Activated naive CD4-positive, alpha-beta T cell treated with anti-CD3 and anti-CD28 coated beads, Interleukin-2, amount 50 U/mL, for 24 hours (primary cell): ENCODE data around the gene DAO.
A peak's percentile ranks its signal among the peaks of the same experiment; 100 is the strongest.

Experiments
- H3K27ac Mint-ChIP-seq: one replicate; pipeline ENCODE4 v1.8.0; 2021; ENCODE audit warnings: mild to moderate bottlenecking, mixed read lengths
- H3K27me3 Mint-ChIP-seq: one replicate; pipeline ENCODE4 v1.8.0; 2021; ENCODE audit warnings: mixed read lengths
- H3K36me3 Mint-ChIP-seq: one replicate; pipeline ENCODE4 v1.8.0; 2021; ENCODE audit warnings: mixed read lengths
- H3K4me1 Mint-ChIP-seq: one replicate; pipeline ENCODE4 v1.8.0; 2021; ENCODE audit warnings: mixed read lengths
- H3K4me3 Mint-ChIP-seq: one replicate; pipeline ENCODE4 v1.8.0; 2021; ENCODE audit warnings: mild to moderate bottlenecking, mixed read lengths
- H3K9me3 Mint-ChIP-seq: one replicate; pipeline ENCODE4 v1.8.0; 2021; ENCODE audit warnings: mixed read lengths

The DAO gene

DNA sequence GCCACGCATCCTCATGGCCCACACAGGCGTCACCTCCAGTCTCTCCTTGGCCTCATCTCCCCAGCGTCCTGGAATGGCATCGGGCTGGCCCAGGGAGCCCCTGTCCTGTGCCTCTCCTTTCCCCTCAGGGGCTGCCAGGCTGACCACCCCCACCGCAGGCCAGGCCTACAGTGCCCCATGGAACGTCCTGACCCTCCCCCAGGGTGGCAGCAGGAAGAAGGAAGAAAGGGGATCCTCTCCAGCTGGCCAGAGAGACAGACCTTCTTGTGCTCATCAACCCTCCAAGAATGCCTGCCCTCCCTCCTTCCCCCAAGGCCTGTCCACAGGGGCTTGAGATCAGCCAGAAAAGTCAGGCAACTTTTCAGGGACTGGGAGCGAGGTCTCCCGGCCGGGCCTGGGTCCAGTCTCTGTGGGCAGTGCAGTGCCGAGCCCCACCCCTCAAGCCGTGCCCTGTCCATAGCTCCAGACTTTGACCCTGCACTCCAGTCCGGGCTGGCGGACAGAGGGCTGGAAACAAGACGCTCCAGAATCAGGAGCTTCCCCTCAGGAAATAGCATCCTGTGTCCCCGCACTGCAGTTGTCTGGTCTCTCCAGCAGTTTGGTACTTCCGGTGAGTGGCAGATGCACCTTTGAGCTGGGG, at the start of gene DAO:
DAO (plus strand) TSS at position 478 of the 640 bp plus-strand sequence. CDS start 4,915 bp downstream, outside the sequence.
- Mint-ChIP-seq H3K4me1 (no peaks in the 10 kb centered on the region), H3K4me3 (no peak within 1 kb of the TSS), H3K27me3 (no peaks in the 10 kb centered on the region), H3K36me3 (no peaks in the 10 kb centered on the region), H3K9me3 (no peaks in the 10 kb centered on the region), H3K27ac (no peak within 1 kb of the TSS)

DNA sequence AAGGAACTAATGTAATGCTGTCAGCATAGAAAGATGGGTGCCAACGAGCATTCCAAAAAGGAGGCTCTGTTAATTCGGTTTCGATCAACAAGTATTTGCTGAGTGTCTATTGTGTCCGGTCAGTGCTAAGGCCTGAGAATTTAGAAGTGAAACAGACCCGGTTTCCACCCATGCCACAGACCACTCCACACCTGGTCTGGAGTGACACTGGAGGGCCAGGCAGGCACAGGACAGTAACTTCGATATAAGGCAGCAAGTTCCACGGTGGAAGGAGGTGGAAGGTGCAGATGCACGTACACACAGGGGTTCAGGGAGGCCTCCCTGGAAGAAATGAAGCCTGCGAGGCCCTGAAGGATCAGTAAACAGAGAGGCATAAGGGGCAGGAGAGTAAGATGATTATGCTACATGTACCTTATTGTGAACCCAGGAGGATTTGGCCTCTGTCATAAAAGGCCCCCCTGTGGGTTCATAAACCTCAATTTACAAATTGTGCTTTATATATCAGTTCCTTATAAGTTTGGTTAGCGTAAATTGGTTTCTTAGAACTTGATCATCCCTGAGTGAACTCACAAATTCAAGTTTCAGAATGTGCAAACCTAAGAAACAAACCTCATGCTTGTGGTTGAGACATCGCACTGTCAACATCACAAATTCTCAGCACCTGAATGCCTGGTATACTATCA, 48.4 kb upstream of the DAO start:
- H3K4me3 Mint-ChIP-seq, result no peak overlapping the region
- H3K27me3 Mint-ChIP-seq, result no peaks in the 10 kb centered on the region
- H3K9me3 Mint-ChIP-seq, result no peaks in the 10 kb centered on the region
- no peak overlapping the region for H3K27ac Mint-ChIP-seq
- peaks cover 14% of the 10 kb centered on the region for H3K4me1 Mint-ChIP-seq
- peaks cover 2% of the 10 kb centered on the region for H3K36me3 Mint-ChIP-seq

DNA sequence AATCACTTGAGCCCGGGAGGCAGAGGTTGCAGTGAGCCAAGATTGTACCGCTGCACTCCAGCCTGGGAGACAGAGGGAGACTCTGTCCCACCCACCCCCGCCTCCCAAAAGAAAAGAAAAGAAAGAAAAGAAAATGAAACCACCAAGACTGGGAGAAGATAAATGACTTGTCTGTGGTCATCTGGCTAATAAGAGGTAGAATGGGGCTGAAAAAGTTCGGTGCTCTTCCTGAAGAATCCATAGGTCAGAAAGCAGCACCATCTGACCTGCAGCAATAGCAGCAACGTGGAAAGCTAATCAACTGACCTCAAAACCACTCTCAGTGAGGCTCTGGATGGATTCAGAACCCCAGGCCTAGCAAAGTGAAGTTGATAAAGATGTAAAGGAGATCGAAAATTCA, 47.7 kb upstream of the DAO start:
- no peak overlapping the region for H3K27ac Mint-ChIP-seq
- peaks cover 2% of the 10 kb centered on the region for H3K36me3 Mint-ChIP-seq
- H3K27me3 Mint-ChIP-seq, result no peaks in the 10 kb centered on the region
- H3K4me1 Mint-ChIP-seq, result peaks cover 11% of the 10 kb centered on the region
- H3K9me3 Mint-ChIP-seq, result no peaks in the 10 kb centered on the region
- H3K4me3 Mint-ChIP-seq, result no peak overlapping the region

DNA sequence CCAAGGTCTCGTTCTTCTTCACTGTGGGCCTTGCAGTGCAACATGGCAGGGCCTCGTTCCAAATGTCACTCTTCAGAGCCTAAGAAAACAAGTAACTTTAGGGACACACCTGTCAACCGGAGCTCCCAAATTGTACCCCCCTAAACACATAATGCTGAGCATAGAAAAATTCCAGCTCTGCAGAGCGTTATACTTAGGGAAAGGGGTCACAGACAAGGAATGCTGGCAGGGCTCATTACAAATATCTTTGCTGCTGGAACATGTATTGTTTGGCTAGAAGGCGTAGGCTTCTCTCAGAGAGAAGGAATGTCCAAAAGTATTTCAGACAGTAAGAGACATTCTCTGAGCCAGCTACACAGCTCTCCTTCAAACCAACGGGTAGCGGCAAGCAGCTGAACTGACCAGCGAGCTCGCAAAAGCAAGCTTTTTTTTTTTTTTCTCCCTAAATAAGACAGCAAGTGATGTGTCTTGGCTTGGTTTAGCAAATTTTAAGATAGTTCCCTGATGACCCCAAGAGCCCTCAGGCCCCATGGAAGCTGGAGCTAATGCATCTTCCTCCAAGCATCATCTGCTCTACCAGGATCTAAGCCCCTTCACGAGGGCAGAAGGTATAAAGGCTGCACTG, 47.0 kb upstream of the DAO start:
- Mint-ChIP-seq H3K9me3 (no peaks in the 10 kb centered on the region), H3K4me3 (no peak overlapping the region), H3K27me3 (no peaks in the 10 kb centered on the region), H3K36me3 (peaks cover 2% of the 10 kb centered on the region), H3K27ac (no peak overlapping the region), H3K4me1 (peaks cover 15% of the 10 kb centered on the region)

DNA sequence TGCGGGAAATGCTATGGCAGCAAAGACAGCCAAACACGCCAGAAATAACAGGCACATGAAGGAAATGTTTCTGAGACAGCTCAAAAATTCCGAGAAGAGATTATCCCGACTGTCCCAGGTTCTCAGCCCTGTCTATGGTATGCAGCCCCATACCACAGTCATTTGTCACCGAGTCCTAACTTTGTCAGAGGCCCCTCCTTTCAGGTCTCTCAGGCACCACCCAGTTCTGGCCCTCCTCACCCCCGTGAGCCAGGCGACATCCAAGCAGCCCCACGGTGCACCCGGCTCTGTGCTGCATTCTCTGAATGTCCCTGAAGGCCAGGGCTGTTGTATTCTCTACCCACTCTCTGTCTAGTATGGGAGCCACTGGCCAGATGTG, 46.5 kb upstream of the DAO start:
- Mint-ChIP-seq H3K27ac (no peak overlapping the region), H3K4me3 (no peak overlapping the region), H3K4me1 (peaks cover 20% of the 10 kb centered on the region), H3K9me3 (no peaks in the 10 kb centered on the region), H3K27me3 (no peaks in the 10 kb centered on the region), H3K36me3 (peaks cover 5% of the 10 kb centered on the region)

DNA sequence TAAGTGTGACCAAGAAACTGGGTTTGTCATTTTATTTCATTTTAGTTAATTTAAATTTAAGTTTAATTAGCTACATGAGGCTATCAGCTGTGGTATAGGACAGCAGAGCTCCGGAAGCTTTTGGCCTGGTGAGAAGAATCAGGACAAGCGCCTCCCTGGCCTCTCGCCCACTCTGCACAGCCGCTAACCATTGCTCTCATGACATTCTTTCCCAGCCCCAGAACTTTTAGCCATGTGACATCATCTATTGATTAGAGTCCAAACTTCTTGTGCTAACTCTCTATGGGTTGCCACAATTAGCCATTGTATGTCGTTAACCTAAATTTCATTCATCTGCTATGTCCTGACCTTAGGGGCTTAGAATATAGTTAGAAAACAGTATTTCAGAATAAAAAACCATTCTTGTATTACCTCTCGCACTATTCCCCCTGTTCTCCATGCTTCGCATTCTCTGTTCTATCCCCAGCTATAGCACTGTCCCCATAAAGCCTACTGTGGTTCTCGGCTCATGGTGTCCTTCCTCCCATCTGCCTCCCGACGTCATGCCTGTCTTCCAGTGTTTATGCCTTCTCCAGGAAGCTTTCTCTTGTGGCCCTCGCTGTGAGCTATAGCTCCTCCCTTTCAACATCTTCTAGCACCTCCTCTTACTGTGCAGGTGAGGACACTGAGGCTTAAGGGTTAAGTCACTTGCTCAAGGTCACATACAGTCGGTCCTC, 46.0 kb upstream of the DAO start:
- H3K27ac Mint-ChIP-seq, result no peak overlapping the region

DNA sequence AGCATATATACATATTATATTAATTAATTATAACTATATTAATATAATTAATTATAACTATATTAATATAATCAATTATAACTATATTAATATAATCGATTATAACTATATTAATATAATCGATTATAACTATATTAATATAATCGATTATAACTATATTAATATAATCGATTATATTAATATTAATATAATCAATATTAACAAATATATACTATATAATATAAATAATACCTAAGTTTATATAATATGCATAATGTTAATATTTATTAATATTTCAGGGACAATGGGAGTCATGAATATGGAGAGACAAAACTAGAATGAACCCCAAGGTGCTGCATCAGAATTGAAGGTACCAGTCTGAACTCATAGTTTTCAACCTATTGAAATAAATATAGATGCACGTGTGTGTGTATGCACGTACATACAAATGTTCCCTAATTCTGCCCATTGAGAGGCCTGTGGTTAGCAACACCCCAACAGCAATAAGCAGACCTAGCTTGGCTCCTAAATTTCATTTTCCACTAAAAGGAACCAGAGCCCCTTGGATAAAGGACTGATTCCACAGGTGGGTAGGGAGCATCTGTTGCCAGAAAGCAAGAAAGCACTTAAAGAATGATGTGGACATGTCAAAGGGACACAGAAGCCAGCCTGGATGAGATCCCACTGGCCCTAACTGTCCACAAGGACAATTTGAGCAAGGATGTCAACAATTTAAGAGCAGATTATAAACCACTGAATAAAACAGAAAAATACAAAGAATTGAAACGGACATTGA, 43.8 kb upstream of the DAO start:
- H3K27ac Mint-ChIP-seq, result peak overlapping the region; percentile 11
- H3K36me3 Mint-ChIP-seq, result peaks cover 7% of the 10 kb centered on the region
- no peaks in the 10 kb centered on the region for H3K27me3 Mint-ChIP-seq
- no peaks in the 10 kb centered on the region for H3K9me3 Mint-ChIP-seq
- H3K4me3 Mint-ChIP-seq, result no peak overlapping the region
- peaks cover 34% of the 10 kb centered on the region for H3K4me1 Mint-ChIP-seq

More for the DNA sequence above, 46.0 kb upstream of the DAO start:
- Mint-ChIP-seq H3K36me3 (peaks cover 7% of the 10 kb centered on the region), H3K9me3 (no peaks in the 10 kb centered on the region), H3K4me1 (peaks cover 26% of the 10 kb centered on the region), H3K4me3 (no peak overlapping the region), H3K27me3 (no peaks in the 10 kb centered on the region)

DNA sequence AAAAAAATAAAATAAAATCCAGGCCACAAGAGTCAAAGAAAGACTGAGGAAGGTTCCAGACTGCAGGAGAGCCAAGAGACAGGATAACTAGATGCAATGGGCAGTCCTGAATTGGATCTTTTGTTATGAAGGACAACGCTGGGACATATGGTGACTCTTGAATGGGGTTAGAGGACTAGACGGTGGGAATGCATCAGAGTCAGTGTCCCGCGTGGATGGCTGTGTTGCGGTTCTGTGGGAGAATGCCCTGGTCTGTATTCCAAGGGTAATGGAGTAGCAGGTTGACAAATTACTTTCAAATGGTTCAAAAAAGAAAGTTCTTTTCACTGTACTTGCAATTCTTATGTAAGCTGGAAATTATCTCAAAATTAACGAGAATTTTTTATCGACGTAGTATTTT, 42.7 kb upstream of the DAO start:
- Mint-ChIP-seq H3K4me1 (peaks cover 31% of the 10 kb centered on the region), H3K27me3 (no peaks in the 10 kb centered on the region), H3K9me3 (no peaks in the 10 kb centered on the region), H3K27ac (no peak overlapping the region), H3K4me3 (no peak overlapping the region), H3K36me3 (peaks cover 7% of the 10 kb centered on the region)

DNA sequence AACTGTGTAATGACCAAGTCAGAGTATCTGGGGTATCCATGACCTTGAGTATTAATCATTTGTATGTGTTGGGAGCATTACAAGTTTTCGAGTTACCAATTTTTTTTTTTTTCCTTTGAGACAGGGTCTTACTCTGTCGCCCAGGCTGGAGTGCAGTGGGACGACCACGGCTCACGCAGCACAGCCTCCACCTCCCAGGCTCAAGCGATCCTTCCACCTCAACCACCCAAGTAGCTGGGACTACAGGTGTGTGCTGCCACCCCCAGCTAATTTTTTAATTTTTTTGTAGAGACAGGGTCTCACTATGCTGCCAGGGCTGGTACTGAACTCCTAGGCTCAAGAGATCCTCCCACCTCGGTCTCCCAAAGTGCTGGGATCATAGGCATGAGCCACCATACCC, 42.2 kb upstream of the DAO start:
- no peaks in the 10 kb centered on the region for H3K9me3 Mint-ChIP-seq
- no peaks in the 10 kb centered on the region for H3K27me3 Mint-ChIP-seq
- H3K4me3 Mint-ChIP-seq, result no peak overlapping the region
- peaks cover 8% of the 10 kb centered on the region for H3K36me3 Mint-ChIP-seq
- no peak overlapping the region for H3K27ac Mint-ChIP-seq
- H3K4me1 Mint-ChIP-seq, result peaks cover 29% of the 10 kb centered on the region

DNA sequence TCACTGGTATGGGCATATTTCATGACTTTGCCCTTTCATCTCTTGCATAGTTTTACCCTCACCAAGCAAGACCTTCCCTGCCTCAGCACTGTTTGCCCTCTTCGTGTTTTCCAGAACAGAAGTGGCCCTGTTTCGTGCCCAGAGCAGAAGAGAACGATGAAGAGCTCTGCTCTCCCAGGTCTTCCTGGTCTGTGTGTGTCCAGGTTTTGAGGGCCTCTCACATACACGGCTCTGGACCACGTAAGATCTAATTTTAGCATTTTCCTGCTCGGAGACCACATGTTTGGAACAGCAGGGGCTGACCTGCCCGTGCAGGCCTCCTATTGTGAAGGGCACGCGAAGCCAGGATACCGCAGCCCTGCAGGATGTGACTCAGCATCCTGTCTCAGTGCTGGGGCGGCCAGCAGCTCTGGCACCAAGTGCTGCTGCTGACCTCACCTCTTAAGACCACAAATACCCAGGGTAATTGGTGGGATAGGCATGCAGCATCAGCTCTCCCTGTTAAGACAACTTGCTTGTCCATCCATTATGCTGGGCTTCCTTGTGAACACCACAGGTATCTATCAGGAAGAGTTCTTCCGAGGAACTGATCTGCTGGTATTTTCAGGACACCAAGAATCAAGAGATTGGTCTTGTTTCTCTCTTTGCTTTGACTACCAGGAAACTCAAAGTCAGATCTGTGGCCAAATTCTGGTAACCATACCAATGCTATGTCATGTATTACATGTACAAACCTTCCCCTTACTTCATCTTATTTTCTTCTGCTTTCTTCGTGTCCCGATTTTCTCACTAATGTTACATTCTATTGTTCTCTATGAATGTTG, 41.5 kb upstream of the DAO start:
- peak overlapping the region; percentile 32 for H3K4me3 Mint-ChIP-seq

DNA sequence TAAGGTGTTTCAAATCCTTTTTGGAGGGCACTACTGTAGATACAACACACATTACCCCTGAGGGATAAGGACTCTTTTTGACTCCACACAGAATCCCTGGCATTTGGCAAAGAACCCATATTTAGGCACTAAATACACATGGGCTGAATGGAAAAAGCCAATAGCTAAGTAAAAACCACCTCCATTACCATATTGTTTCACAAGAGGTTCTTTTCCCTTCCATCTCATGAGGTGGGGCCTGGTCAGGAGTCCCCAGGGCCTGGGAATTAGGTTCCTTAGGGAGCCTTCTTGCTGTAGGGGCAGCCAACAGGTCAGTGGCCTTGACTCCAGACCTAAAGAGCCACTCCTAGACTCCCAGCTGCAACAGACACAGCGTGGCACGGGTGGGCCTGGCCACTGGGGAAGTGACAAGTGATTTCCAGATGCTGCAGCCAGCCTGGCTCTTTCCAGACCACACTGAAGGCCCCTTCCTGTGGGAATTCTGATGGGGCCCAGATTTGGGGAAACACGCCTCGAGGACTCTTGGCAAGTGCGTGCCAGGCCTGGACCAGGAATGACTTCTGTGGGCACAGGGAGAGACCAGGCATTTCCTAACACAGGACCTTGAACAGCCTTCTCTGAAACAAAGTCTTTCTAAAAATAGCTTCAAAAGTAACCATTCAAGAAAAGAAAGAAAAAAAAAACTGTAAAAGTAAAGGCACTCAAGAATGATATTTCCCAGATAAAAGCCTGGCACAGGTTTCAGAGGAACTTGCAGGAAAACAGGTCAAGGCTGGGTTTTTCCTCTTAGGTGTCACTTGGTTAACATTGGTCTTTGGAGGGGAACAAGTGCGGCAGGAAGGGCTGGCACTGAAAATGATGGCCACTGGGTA, 40.6 kb upstream of the DAO start:
- Mint-ChIP-seq H3K36me3 (peaks cover 8% of the 10 kb centered on the region), H3K4me3 (peak overlapping the region; percentile 32), H3K27ac (peak overlapping the region; percentile 97), H3K27me3 (no peaks in the 10 kb centered on the region), H3K4me1 (peaks cover 29% of the 10 kb centered on the region), H3K9me3 (no peaks in the 10 kb centered on the region)

More for the DNA sequence above, 41.5 kb upstream of the DAO start:
- H3K9me3 Mint-ChIP-seq, result no peaks in the 10 kb centered on the region
- H3K27me3 Mint-ChIP-seq, result no peaks in the 10 kb centered on the region
- H3K36me3 Mint-ChIP-seq, result peaks cover 8% of the 10 kb centered on the region
- H3K27ac Mint-ChIP-seq, result peak overlapping the region; percentile 97
- H3K4me1 Mint-ChIP-seq, result peaks cover 29% of the 10 kb centered on the region

DNA sequence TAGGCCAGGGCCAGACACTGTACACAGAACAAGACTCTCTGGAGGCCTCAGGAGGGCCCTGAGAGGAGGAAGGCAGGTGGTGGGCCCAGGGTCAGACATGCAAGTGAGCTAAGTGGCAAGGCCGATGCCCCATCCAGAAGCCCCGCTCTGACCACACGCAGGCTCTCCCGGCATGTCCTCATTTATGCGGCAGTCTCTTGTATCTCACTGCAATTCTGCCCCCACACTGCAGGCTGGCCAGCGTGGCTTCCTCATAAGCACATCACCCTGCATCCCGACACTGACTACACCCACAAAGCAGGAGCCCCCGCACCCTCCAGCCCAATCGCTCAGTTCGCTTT, 40.0 kb upstream of the DAO start:
- Mint-ChIP-seq H3K36me3 (peaks cover 8% of the 10 kb centered on the region), H3K27ac (no peak overlapping the region), H3K4me1 (peaks cover 29% of the 10 kb centered on the region), H3K9me3 (no peaks in the 10 kb centered on the region), H3K4me3 (no peak overlapping the region), H3K27me3 (no peaks in the 10 kb centered on the region)

DNA sequence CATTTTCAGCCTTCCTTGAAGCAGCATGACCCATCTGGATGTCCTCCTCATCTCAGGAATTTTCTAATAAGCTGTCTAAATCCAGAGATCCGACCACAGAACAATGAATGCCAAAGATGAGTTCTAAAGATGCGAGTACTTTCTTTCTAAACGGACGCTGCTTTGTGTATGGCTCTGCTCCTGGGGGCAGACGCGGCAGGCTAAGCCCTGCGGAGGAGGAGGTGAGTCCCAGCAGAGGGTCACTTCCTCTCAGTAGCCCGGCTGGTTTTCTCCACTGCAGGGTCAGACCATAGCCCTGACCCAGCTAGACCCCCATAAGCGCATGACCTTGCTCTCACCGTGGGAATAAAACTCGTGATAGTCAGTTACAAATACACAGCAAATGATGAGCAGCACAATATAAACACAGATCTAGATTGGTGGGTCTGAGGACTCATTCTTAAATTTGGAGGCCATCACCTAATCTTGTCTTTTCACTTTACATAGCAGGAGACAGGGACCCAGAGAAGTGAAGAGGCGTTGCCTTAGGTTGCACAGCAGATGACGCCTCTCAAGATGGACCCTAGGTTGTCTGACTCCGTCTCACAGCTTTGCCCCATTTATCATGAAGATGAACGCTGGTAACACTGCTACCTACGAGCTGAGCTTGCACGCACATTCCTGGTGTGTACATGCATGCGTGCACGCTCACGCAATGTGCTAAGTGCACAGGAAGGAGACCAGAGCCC, 39.1 kb upstream of the DAO start:
- no peaks in the 10 kb centered on the region for H3K27me3 Mint-ChIP-seq
- peaks cover 31% of the 10 kb centered on the region for H3K4me1 Mint-ChIP-seq
- no peak overlapping the region for H3K4me3 Mint-ChIP-seq
- no peaks in the 10 kb centered on the region for H3K9me3 Mint-ChIP-seq
- H3K27ac Mint-ChIP-seq, result no peak overlapping the region
- H3K36me3 Mint-ChIP-seq, result peaks cover 9% of the 10 kb centered on the region
